GM19043 (cell line): ENCODE results near the gene TLR4.

Experiments
- ATAC-seq: cut with Tn5 transposase; IDR thresholded peaks from one replicate; pipeline ENCODE4 v1.9.1; 2021; ENCODE audit warnings: low read depth; ENCODE audit not compliant: unreplicated experiment

Gene TLR4

GRCh38 chr9:117742131-117742530 lies 37.9 kb downstream of the TLR4 start:
- ATAC-seq = no peak

GRCh38 chr9:117744369-117744768 lies 40.2 kb downstream of the TLR4 start:
- ATAC-seq = no peak

- ATAC-seq = no peak
These were observed 40.7 kb downstream of the TLR4 start for GRCh38 chr9:117744856-117745389.

GRCh38 chr9:117745598-117745997 lies 41.4 kb downstream of the TLR4 start:
- ATAC-seq = no peak

- ATAC-seq = no peak
These were observed 42.1 kb downstream of the TLR4 start for GRCh38 chr9:117746263-117746662.

GRCh38 chr9:117747386-117747970 lies 43.3 kb downstream of the TLR4 start:
- ATAC-seq = no peak

GRCh38 chr9:117750401-117750800 lies 46.2 kb downstream of the TLR4 start:
- ATAC-seq = no peak

- ATAC-seq = no peak
These were observed 48.7 kb downstream of the TLR4 start for GRCh38 chr9:117752894-117753293.

- ATAC-seq = no peak
These were observed 53.5 kb downstream of the TLR4 start for GRCh38 chr9:117757561-117758190.

- ATAC-seq = no peak
These were observed 59.1 kb downstream of the TLR4 start for GRCh38 chr9:117763314-117763713.

GRCh38 chr9:117768750-117769395 lies 64.7 kb downstream of the TLR4 start:
- ATAC-seq = no peak

GRCh38 chr9:117771136-117771535 lies 66.9 kb downstream of the TLR4 start:
- ATAC-seq = no peak

GRCh38 chr9:117772960-117773359 lies 68.8 kb downstream of the TLR4 start:
- no peak for ATAC-seq
